HepG2 (cell line): Measurements from ENCODE around the gene MAP3K3. TPM values are rescaled to one million over a fixed set of nuclear protein-coding genes. Genes with fewer than 3 reads are reported as not detected.

ENCODE experiments used
- EZH2 ChIP-seq: conservative IDR thresholded peaks from 2 replicates; pipeline ENCODE4 v1.6.1; 2012; ENCODE audit warnings: mild to moderate bottlenecking, low read depth, low read length, moderate library complexity
- GZF1 ChIP-seq: sonication (generic); formaldehyde crosslinking; IDR thresholded peaks from 2 replicates; pipeline ENCODE4 v1.5.1; 2020; ENCODE audit warnings: mild to moderate bottlenecking, missing genetic modification reagents
- HCFC1 ChIP-seq: fragments of 150-350 bp; IDR thresholded peaks from 2 replicates; pipeline ENCODE4 v1.6.1; 2014; ENCODE audit warnings: low read depth, low read length
- HOXA7 ChIP-seq: sonication (generic); formaldehyde crosslinking; IDR thresholded peaks from 2 replicates; pipeline ENCODE4 v1.8.1; 2022; ENCODE audit warnings: mild to moderate bottlenecking, missing genetic modification reagents, moderate library complexity
- IRX3 ChIP-seq: sonication (generic); formaldehyde crosslinking; IDR thresholded peaks from 2 replicates; pipeline ENCODE4 v1.8.1; 2023; ENCODE audit warnings: mild to moderate bottlenecking, low read depth, missing genetic modification reagents, borderline replicate concordance
- MYC ChIP-seq: sonication (generic); formaldehyde crosslinking; IDR thresholded peaks from 2 replicates; pipeline ENCODE4 v1.9.0; 2021; ENCODE audit warnings: missing genetic modification reagents, borderline replicate concordance
- NBN ChIP-seq: fragments of 450-650 bp; conservative IDR thresholded peaks from 2 replicates; pipeline ENCODE4 v1.6.1; 2017
- REL ChIP-seq: sonication (generic); formaldehyde crosslinking; conservative IDR thresholded peaks from 2 replicates; pipeline ENCODE4 v1.8.0; 2022; ENCODE audit warnings: mild to moderate bottlenecking, missing genetic modification reagents, moderate library complexity
- SOX13 ChIP-seq, 3 experiments: fragments of 450-650 bp in 1 of 3; sonication (generic) in 1 of 3; formaldehyde crosslinking in 1 of 3; IDR thresholded peaks in 2 of 3; conservative IDR thresholded peaks in 1 of 3; 2 replicates each; pipeline versions ENCODE4 v1.5.0 to v1.6.1; 2016 to 2020; ENCODE audit warnings: antibody characterized with exemption in 1 of 3, mild to moderate bottlenecking in 1 of 3, missing compliant biosample characterization in 1 of 3, missing genetic modification reagents in 1 of 3, moderate library complexity in 1 of 3
- TFDP1 ChIP-seq: IDR thresholded peaks from 2 replicates; pipeline ENCODE4 v1.6.1; 2016; ENCODE audit warnings: missing compliant biosample characterization, missing genetic modification reagents, borderline replicate concordance
- ZNF160 ChIP-seq: sonication (generic); formaldehyde crosslinking; IDR thresholded peaks from 2 replicates; pipeline ENCODE4 v1.8.0; 2022; ENCODE audit warnings: mild to moderate bottlenecking, inconsistent platforms, missing genetic modification reagents
- ZNF24 ChIP-seq: fragments of 450-650 bp; IDR thresholded peaks from 2 replicates; pipeline ENCODE4 v1.6.1; 2017; ENCODE audit warnings: antibody characterized with exemption, mild to moderate bottlenecking
- ZNF34 ChIP-seq: sonication (generic); formaldehyde crosslinking; IDR thresholded peaks from 2 replicates; pipeline ENCODE4 v1.4.0; 2020; ENCODE audit warnings: mild to moderate bottlenecking, missing genetic modification reagents, borderline replicate concordance
- ZNF557 ChIP-seq: sonication (generic); formaldehyde crosslinking; IDR thresholded peaks from 2 replicates; pipeline ENCODE4 v1.4.0; 2020; ENCODE audit warnings: missing genetic modification reagents
- ZNF609 ChIP-seq: sonication (generic); formaldehyde crosslinking; IDR thresholded peaks from 2 replicates; pipeline ENCODE4 v1.4.0; 2020; ENCODE audit warnings: mild to moderate bottlenecking, missing genetic modification reagents, borderline replicate concordance
- ZNF7 ChIP-seq: IDR thresholded peaks from 2 replicates; pipeline ENCODE4 v1.6.1; 2016; ENCODE audit warnings: missing biosample characterization, missing genetic modification reagents
- ZNF782 ChIP-seq: sonication (generic); formaldehyde crosslinking; IDR thresholded peaks from 2 replicates; pipeline ENCODE4 v1.4.0; 2020; ENCODE audit warnings: missing genetic modification reagents, mild to moderate bottlenecking, borderline replicate concordance
- polyA plus RNA-seq, 8 experiments: library from polyadenylated mRNA; depleted of rRNA in 3 of 8; stranded (reverse) in 7 of 8; unstranded in 1 of 8; fragments of >200 nt; fragmentation: Illumina TruSeq in 4 of 8; extraction: Trizol in 4 of 8; gene quantifications; 2 replicates each; pipeline versions ENCODE4 v1.2.1 to v1.2.3, GENCODE V29; 2011 to 2016; ENCODE audit warnings: low read depth in 4 of 8, missing spikeins in 1 of 8, mixed read lengths in 1 of 8; ENCODE audit not compliant: insufficient read depth in 1 of 8
- total RNA-seq, 5 experiments: library from RNA; depleted of rRNA; stranded (reverse); fragments of >200 nt; fragmentation: Illumina TruSeq; extraction: Trizol; gene quantifications; 2 replicates each; pipeline ENCODE4 v1.2.3, GENCODE V29; 2016; ENCODE audit warnings: low read depth in 1 of 5

The MAP3K3 gene
- total and polyA plus RNA-seq, 2 of the 13 experiments (the other 11 are each of a cell fraction or from before 2014, with no cell fraction given), result 17.7 to 21.8 TPM

GRCh38 chr17:63600569-63601438, 21.4 kb upstream of the MAP3K3 start, which contains the start of gene TACO1 (continued):
- TF ChIP-seq ZNF557 (CRISPR knock-in tag), result peak; percentile 73; the same call in 1 of the 2 replicates
- peak; percentile 73 for TF ChIP-seq ZNF609
- peak; percentile 48; the same call in 1 of the 2 replicates for TF ChIP-seq ZNF24
- TF ChIP-seq GZF1 (CRISPR knock-in tag), result peak; percentile 88; the same call in 1 of the 2 replicates
- TF ChIP-seq HOXA7 (CRISPR knock-in tag), result no peak
- TF ChIP-seq NBN, result no peak
- no peak for TF ChIP-seq ZNF34 (CRISPR knock-in tag)
- no peak for TF ChIP-seq EZH2
- TF ChIP-seq ZNF782, result peak; percentile 96
- TF ChIP-seq ZNF7, result peak; percentile 54; the same call in 1 of the 2 replicates
- peak; percentile 84 for TF ChIP-seq TFDP1 (CRISPR knock-in tag)
- TF ChIP-seq ZNF160 (CRISPR knock-in tag), result no peak; the same call in 1 of the 2 replicates
- peak; percentile 89 for TF ChIP-seq MYC (CRISPR knock-in tag)
- TF ChIP-seq REL (CRISPR knock-in tag), result no peak; the same call in 1 of the 2 replicates
- no peak for TF ChIP-seq SOX13 (IDR thresholded peaks at IDR 0.05)
- peak in 1 of 2 experiments; percentile 79; a peak in 2 of 4 replicates for TF ChIP-seq SOX13 (CRISPR knock-in tag; conservative IDR thresholded peaks at IDR 0.05 in 1 of 2, IDR thresholded peaks at IDR 0.05 in 1 of 2)
- peak; percentile 33; the same call in 1 of the 2 replicates for TF ChIP-seq IRX3
- TF ChIP-seq HCFC1, result peak; percentile 85
